GM12891 (cell line): Measurements from ENCODE around the gene AHNAK2.

Source experiments
- POLR2A ChIP-seq: IDR thresholded peaks from 2 replicates; pipeline ENCODE4 v1.6.1; 2011; ENCODE audit warnings: low read depth, low read length, control low read depth
- POLR2AphosphoS5 ChIP-seq: IDR thresholded peaks from 2 replicates; pipeline ENCODE4 v1.6.1; 2011; ENCODE audit warnings: low read depth, low read length, control low read depth
- POU2F2 ChIP-seq: IDR thresholded peaks from 2 replicates; pipeline ENCODE4 v1.6.1; 2011; ENCODE audit warnings: low read depth, mild to moderate bottlenecking, control low read depth, low read length, moderate library complexity
- TAF1 ChIP-seq: IDR thresholded peaks from 2 replicates; pipeline ENCODE4 v1.6.1; 2011; ENCODE audit warnings: low read depth, low read length, control low read depth

DNA sequence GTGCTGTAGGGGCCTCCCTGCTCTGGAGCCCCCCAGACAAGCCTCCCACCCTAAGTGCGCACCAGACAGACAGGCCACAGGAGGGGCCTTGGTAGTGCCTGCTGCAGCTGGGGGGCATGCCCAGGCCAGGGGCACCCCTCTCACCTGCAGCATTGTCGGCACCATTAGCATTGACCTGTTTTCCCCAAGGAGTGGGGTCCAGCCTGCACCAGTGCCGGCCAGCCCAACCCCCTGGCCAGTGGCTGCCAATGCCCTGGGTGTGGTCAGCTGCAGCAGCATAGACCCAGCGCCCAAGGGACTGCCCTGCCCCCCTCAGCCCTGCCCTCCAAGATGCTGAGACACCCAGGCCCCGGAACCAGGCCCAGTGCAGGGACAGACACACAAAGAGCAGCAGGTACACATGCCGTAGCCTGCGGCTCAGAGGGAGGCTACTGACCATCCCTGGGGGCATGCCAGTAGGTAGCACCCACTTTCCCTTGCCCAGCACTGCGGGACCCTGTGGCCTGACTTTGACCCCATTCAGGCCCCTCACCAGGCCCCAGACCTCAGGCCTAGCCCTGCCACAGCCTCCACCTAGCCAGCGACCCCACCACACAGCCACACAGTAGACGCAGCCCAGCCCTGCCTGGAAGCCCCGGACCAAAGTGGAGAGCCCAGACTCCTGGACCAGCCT lies 1.0 kb downstream of the AHNAK2 start:
- TF ChIP-seq POLR2A (no peak), POLR2AphosphoS5 (no peak), POU2F2 (no peak), TAF1 (no peak)
